Cardiac muscle cell (in vitro differentiated cells and primary cell): ENCODE measurements around the gene VKORC1. TPM values are rescaled to one million over a fixed set of nuclear protein-coding genes. Genes with fewer than 3 reads are reported as not detected.
"Not testable (repeated sequence)": the region's sequence is repeated elsewhere in the genome, so short reads cannot be mapped to it uniquely, and the experiment has no call there.

Experiments
- DNase-seq, 2 donors: peaks; one replicate each; pipeline versions ENCODE4 v3.0.0 to v3.0.0-alpha.2; 2010 to 2017; ENCODE audit warnings: low read depth in 1 of 2, low spot score in 1 of 2
- H3K27ac ChIP-seq: fragments of 200-600 bp; sonication (generic); 2 replicates; pipeline ENCODE4 v1.5.1; 2016
- H3K27me3 ChIP-seq: fragments of 200-600 bp; sonication (generic); 2 replicates; pipeline ENCODE4 v1.6.0; 2016; ENCODE audit warnings: control low read depth
- H3K36me3 ChIP-seq: fragments of 200-600 bp; sonication (generic); 2 replicates; pipeline ENCODE4 v1.5.1; 2016; ENCODE audit warnings: control low read depth
- H3K4me1 ChIP-seq: fragments of 200-600 bp; sonication (generic); 2 replicates; pipeline ENCODE4 v1.8.1; 2017; ENCODE audit warnings: low read depth, mild to moderate bottlenecking, mixed run types
- H3K4me3 ChIP-seq: fragments of 200-600 bp; sonication (generic); 2 replicates; pipeline ENCODE4 v1.5.1; 2016; ENCODE audit warnings: mild to moderate bottlenecking
- H3K9me3 ChIP-seq: fragments of 200-600 bp; sonication (generic); 2 replicates; pipeline ENCODE4 v1.5.1; 2017; ENCODE audit warnings: low read depth, mild to moderate bottlenecking, control low read depth
- polyA plus RNA-seq: library from polyadenylated mRNA; unstranded; fragments of >200 nt; fragmentation: Nextera tagmentation; extraction: Ambion mirVana; gene quantifications from 2 replicates; pipeline ENCODE4 v1.2.1, GENCODE V29; 2016
- total RNA-seq: library from RNA; depleted of rRNA; stranded (reverse); fragments of >200 nt; gene quantifications from 2 replicates; pipeline ENCODE4 v1.2.3, GENCODE V29; 2016
- TF ChIP-seq, protein P1 (sequence below): IDR thresholded peaks from 2 replicates; pipeline ENCODE4 v1.5.1; 2012; ENCODE audit warnings: low read depth, mild to moderate bottlenecking, low read length

VKORC1 gene
- total and polyA plus RNA-seq, 2 experiments from 2014 or later: 146 to 161 TPM

DNA sequence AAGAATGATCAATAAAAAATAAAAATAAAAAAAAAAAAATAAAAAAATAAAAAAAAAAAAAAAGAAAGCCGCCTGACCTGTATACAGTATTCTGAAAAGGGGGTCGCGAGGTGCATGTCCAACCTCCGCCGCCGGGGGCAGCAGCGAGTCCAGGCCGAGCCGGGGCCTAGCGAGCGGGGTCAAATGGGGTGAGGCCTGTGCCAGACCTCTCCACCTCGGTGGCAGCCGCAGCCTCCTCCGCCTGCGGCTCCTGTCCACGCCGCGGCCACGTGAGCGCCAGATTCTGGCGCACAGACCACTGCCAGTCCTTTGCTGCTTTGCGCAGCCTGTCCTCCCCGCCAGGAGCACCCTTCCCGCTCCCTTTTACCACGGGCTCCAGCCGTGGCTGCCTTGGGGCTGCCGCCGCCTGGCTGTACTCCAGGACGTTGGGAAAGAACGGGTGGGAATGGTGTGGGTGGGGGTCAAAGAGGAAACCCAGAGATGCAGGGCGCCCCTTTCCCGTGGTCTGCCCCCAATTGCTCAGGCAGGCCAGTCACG, 11.1 kb upstream of the VKORC1 start:
- H3K36me3 ChIP-seq: peaks cover 10% of the 10 kb centered on the region
- no peaks in the 10 kb centered on the region for H3K4me1 ChIP-seq
- no peaks in the 10 kb centered on the region for H3K27me3 ChIP-seq
- TF ChIP-seq, protein P1, sequence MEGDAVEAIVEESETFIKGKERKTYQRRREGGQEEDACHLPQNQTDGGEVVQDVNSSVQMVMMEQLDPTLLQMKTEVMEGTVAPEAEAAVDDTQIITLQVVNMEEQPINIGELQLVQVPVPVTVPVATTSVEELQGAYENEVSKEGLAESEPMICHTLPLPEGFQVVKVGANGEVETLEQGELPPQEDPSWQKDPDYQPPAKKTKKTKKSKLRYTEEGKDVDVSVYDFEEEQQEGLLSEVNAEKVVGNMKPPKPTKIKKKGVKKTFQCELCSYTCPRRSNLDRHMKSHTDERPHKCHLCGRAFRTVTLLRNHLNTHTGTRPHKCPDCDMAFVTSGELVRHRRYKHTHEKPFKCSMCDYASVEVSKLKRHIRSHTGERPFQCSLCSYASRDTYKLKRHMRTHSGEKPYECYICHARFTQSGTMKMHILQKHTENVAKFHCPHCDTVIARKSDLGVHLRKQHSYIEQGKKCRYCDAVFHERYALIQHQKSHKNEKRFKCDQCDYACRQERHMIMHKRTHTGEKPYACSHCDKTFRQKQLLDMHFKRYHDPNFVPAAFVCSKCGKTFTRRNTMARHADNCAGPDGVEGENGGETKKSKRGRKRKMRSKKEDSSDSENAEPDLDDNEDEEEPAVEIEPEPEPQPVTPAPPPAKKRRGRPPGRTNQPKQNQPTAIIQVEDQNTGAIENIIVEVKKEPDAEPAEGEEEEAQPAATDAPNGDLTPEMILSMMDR: peak; percentile 79
- H3K4me3 ChIP-seq: no peak overlapping the region
- no peaks in the 10 kb centered on the region for H3K9me3 ChIP-seq
- DNase-seq: peak; percentile 79 to 81
- H3K27ac ChIP-seq: no peak overlapping the region

DNA sequence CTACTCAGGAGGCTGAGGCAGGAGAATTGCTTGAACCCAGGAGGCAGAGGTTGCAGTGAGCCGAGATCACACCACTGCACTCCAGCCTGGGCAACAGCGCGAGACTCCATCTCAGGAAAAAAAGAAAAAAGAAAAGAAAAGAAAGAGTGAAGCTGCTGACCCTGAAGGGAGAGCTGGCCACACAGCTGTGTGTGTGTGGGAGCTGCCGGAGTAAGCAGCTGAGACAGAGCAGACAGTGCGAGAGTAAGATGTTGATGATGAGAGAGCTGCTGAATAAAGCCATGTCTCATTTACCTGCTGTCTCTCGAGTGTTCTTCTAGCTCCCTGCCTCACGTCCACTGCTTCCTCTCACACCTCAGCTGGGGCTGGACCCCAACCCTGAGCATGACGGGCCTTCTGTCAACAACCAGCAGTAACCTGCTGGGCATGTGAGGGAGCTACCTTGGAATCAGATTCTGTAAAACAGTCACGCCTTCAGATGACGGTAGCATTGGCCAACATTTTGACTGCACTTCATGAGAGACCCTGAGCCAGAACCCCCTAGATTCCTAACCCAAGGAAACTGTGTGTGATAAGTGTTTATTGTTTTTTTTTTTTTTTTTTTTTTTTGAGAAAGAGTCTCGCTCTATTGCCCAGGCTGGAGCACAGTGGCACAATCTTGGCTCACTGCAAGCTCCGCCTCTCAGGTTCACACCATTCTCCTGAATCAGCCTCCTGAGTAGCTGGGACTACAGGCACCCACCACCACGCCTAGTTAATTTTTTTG, 6.5 kb upstream of the VKORC1 start:
- H3K27ac ChIP-seq, H3K36me3 ChIP-seq, H3K4me1 ChIP-seq, H3K4me3 ChIP-seq, H3K9me3 ChIP-seq, H3K27me3 ChIP-seq: not testable (repeated sequence)
- DNase-seq: peak in 1 of 2 donors; percentile 24

DNA sequence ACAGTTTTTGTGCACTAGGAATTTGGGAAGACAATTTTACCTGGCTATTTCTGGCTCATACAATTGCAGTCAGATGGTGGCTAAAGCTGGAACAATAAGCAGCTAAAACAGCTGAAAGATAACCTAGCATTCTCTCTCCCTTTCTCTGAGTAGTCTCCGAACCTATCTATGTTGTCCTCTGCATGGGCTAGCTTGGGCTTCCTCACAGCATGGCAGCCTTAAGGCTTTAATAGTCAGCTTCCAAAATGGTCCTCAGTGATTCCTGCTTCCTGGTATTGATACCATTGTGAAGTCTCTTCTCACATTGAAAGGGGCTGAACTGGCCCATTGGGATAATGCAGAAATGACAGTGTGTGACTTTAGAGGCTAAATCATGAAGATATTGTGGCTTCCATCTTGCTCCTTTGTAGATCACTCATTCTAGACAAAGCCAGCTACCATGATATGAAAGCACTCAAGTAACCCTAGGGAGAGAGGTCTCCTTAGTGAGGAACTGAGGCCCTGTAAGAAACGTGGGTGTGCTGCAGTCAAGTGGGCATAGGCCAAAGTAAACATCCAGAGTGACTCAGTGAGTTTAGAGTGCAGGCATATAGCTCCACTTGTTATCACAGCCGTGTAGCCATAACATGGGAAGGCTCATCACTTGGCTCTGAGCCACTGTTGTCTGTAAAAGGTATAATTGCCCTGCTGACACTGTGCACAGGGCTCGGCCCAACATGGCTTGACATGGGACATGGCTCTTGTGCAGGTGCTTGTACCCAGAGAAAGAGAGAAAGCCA, 5.5 kb upstream of the VKORC1 start:
- H3K27ac ChIP-seq: no peak overlapping the region
- TF ChIP-seq, protein P1: no peak
- H3K9me3 ChIP-seq: no peaks in the 10 kb centered on the region
- no peaks in the 10 kb centered on the region for H3K36me3 ChIP-seq
- no peaks in the 10 kb centered on the region for H3K27me3 ChIP-seq
- H3K4me1 ChIP-seq: no peaks in the 10 kb centered on the region
- peak in 1 of 2 donors; percentile 20 for DNase-seq
- H3K4me3 ChIP-seq: no peak overlapping the region

DNA sequence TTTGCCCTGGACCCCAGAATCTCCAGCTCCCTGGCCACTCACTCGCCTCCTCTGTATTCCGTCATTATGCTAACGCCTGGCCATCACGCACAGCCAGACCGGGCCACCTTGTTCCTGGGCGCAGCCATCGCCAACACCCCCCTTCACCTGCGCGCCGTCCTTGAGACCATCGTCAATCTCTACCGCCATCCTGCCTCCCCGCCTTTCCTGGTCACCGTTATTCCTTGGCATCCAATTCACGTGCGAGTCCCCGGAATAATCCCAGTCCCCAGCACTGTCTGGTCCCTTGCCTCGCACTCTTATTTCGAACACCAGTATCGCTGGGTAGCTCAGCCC, 541 bp downstream of the VKORC1 start:
- Histone ChIP-seq H3K4me3 (peak overlapping the region; percentile 58), H3K27me3 (no peaks in the 10 kb centered on the region), H3K27ac (peak overlapping the region; percentile 58), H3K9me3 (no peaks in the 10 kb centered on the region), H3K36me3 (no peaks in the 10 kb centered on the region), H3K4me1 (peaks cover 4% of the 10 kb centered on the region)
- TF ChIP-seq, protein P1: no peak
- DNase-seq: peak in 1 of 2 donors; percentile 26

DNA sequence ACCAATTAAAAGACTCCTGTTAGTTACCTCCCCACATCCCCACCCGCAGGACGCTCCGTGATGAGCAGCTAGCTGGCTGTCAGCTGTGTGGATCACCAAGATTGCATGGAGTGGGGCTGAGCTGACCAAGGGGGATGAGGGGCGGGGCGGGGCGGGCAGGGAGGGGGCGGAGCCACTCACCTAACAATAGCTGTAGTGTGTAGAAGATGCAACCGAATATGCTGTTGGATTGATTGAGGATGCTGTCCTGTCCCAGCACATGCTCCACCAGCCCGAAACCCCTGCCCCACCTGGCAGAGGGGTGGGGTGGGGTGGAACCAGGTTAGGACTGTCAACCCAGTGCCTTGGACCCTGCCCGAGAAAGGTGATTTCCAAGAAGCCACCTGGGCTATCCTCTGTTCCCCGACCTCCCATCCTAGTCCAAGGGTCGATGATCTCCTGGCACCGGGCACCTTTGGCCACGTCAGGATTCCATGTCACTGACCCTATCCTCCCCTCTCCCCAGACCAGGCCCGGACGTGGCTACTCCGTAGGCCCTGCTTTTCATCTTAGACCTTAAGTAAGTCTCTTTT, 1.4 kb downstream of the VKORC1 start:
- DNase-seq: peak; percentile 10 to 47
- no peaks in the 10 kb centered on the region for H3K9me3 ChIP-seq
- H3K4me3 ChIP-seq: peak overlapping the region; percentile 58
- TF ChIP-seq, protein P1: no peak
- no peak overlapping the region for H3K27ac ChIP-seq
- H3K27me3 ChIP-seq: no peaks in the 10 kb centered on the region
- peaks cover 4% of the 10 kb centered on the region for H3K4me1 ChIP-seq
- H3K36me3 ChIP-seq: no peaks in the 10 kb centered on the region
